Right cardiac atrium (tissue), 5 donors: ENCODE measurements around the gene RGN. TPM values are rescaled to one million over a fixed set of nuclear protein-coding genes. Genes with fewer than 3 reads are reported as not detected.

Experiments
- ATAC-seq, 2 donors: fragments of 200-7000 bp; cut with Tn5 transposase; one replicate each; pipeline versions ENCODE4 v1.8.0 to v1.9.1; 2020; ENCODE audit warnings: moderate library complexity in 2 of 2, mild to moderate bottlenecking in 1 of 2
- DNase-seq, 3 donors: peaks; one replicate each; pipeline ENCODE4 v3.0.0-alpha.2; 2020
- H3K27ac ChIP-seq: one replicate; pipeline ENCODE4 v1.5.1; 2013; ENCODE audit warnings: mild to moderate bottlenecking, low read length, control low read depth, moderate library complexity
- H3K27me3 ChIP-seq: one replicate; pipeline ENCODE4 v1.6.1; 2013; ENCODE audit not compliant: control insufficient read depth, insufficient read depth
- H3K4me1 ChIP-seq: one replicate; pipeline ENCODE4 v1.6.1; 2013; ENCODE audit warnings: low read length; ENCODE audit not compliant: control insufficient read depth, insufficient read depth
- H3K4me3 ChIP-seq: one replicate; pipeline ENCODE4 v1.5.1; 2013; ENCODE audit warnings: low read length, control low read depth
- H3K9me3 ChIP-seq: one replicate; pipeline ENCODE4 v1.6.1; 2013; ENCODE audit warnings: low read length; ENCODE audit not compliant: control insufficient read depth
- WGBS: extraction: QIAGEN DNeasy Blood & Tissue Kit; methylation state at CpG from one replicate; pipeline ENCODE4 v1.1.7; 2013; 5-methylcytosine and 5-hydroxymethylcytosine counted together
- intact Hi-C, 4 donors: fragments of 100-400 bp; cut with DNase I; formaldehyde crosslinking; loops; one replicate each; pipeline versions ENCODE4 v1.11.0 to v1.14.0; 2022 to 2023
- long read RNA-seq, 4 donors: library from polyadenylated mRNA; unstranded; transcript quantifications; one replicate each; pipeline ENCODE4 v2.0.0, GENCODE V29; 2020 to 2021
- polyA plus RNA-seq: library from polyadenylated mRNA; stranded (reverse); fragments of 200-250 nt; gene quantifications from one replicate; pipeline ENCODE4 v1.2.3, GENCODE V29; 2013
- total RNA-seq, 4 donors: library from RNA; stranded (reverse); fragmentation: NEBNext Ultra II Directional; extraction: Animal tissue kit (Norgen Biotek cat#: 25700); gene quantifications; one replicate each; pipeline ENCODE4 v1.2.1, GENCODE V29; 2021
- donor health status: healthy with polysubstance abuse.
- donor health status: DM: no; HTN: yes; CAD: no.
- donor health status: DM: no; HTN: no; CAD: no.
- donor health status: DM: no; HTN: yes; CAD: no; lungs with severe emphysema.
- donor health status: DM: yes; HTN: yes; CAD: no.

RGN gene
- total RNA-seq = 10 to 100 TPM; 17.0 to 25.1 (median 23.2) TPM
- polyA plus RNA-seq = 13.4 TPM
- long read RNA-seq, donor 1, transcript RGN-203 (8 exons, 2,257 nt) = minor isoform, 21 of 55 reads
- long read RNA-seq, donor 1, transcript RGN-202 (7 exons, 1,611 nt) = major isoform, 30 of 55 reads
- long read RNA-seq, donor 1, partial matches to known transcripts = 1 of 55 reads
- long read RNA-seq, donor 1, other reads (novel, unspliced or antisense) = 3 of 55 reads
- long read RNA-seq, donor 2, transcript RGN-202 (7 exons, 1,611 nt) = major isoform, 9 of 20 reads
- long read RNA-seq, donor 2, transcript RGN-203 (8 exons, 2,257 nt) = minor isoform, 8 of 20 reads
- long read RNA-seq, donor 2, partial matches to known transcripts = 1 of 20 reads
- long read RNA-seq, donor 2, other reads (novel, unspliced or antisense) = 1 of 20 reads
- long read RNA-seq, donor 3, transcript RGN-203 (8 exons, 2,257 nt) = minor isoform, 19 of 91 reads
- long read RNA-seq, donor 3, transcript RGN-202 (7 exons, 1,611 nt) = major isoform, 48 of 91 reads
- long read RNA-seq, donor 3, partial matches to known transcripts = 5 of 91 reads
- long read RNA-seq, donor 3, other reads (novel, unspliced or antisense) = 16 of 91 reads
- long read RNA-seq, donor 4, transcript RGN-202 (7 exons, 1,611 nt) = minor isoform, 8 of 24 reads
- long read RNA-seq, donor 4, transcript RGN-203 (8 exons, 2,257 nt) = major isoform, 13 of 24 reads
- long read RNA-seq, donor 4, partial matches to known transcripts = 0 of 24 reads
- long read RNA-seq, donor 4, other reads (novel, unspliced or antisense) = 3 of 24 reads

GRCh38 chrX:47078129-47079043 is at the start of gene RGN:
Gene RGN, plus strand, starts transcription at chrX:47078443. Its CDS starts 2,702 bp downstream, at chrX:47081145.
- ATAC-seq (peak; percentile 70 to 79), DNase-seq (peak; percentile 33 to 75 (median 73))
- Histone ChIP-seq H3K9me3 (no peaks in the 10 kb centered on the region), H3K4me1 (no peaks in the 10 kb centered on the region), H3K27me3 (no peaks in the 10 kb centered on the region), H3K27ac (peak within 1 kb of the TSS; percentile 63), H3K4me3 (peak within 1 kb of the TSS; percentile 43)
- intact Hi-C loops = no loop called here
- 18% methylated on average over 58 of the region's 59 CpGs for WGBS

- Histone ChIP-seq H3K27ac (no peak overlapping the region), H3K27me3 (no peaks in the 10 kb centered on the region), H3K4me1 (no peaks in the 10 kb centered on the region), H3K9me3 (no peaks in the 10 kb centered on the region), H3K4me3 (no peak overlapping the region)
- DNase-seq = no peak
- peak in 1 of 2 donors; percentile 37 for ATAC-seq
- intact Hi-C loops = no loop called here
Measured at GRCh38 chrX:47030339-47030738, 47.9 kb upstream of the RGN start.

DNA sequence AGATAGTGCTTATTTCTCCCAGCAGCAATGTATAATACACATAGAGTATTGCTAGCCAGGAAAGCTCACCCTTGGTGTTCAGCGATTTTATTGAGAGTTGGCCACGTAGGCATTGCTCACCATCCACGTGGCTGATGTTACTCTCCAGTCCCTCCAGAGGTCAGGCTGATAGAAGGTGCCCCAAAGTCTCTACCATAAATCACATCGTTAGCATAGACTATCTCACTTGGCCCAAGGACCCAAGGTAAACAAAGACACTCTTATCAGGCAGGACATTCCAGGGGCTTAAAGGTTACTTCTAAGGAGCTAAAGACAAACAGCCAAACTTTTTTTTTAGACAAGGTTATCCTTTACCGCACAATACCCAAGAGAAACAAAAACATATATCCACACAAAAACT is 30.3 kb upstream of the RGN start:
- H3K4me3 ChIP-seq = no peak overlapping the region
- DNase-seq = no peak
- H3K27me3 ChIP-seq = no peaks in the 10 kb centered on the region
- peak; percentile 31 to 51 for ATAC-seq
- H3K27ac ChIP-seq = no peak overlapping the region
- WGBS = 41% methylated on average over 5 of the region's 5 CpGs
- no peaks in the 10 kb centered on the region for H3K4me1 ChIP-seq
- no peaks in the 10 kb centered on the region for H3K9me3 ChIP-seq
- intact Hi-C loops = no loop called here

- Histone ChIP-seq H3K27me3 (no peaks in the 10 kb centered on the region), H3K9me3 (no peaks in the 10 kb centered on the region), H3K4me1 (no peaks in the 10 kb centered on the region), H3K4me3 (no peak overlapping the region), H3K27ac (no peak overlapping the region)
- intact Hi-C loops = no loop called here
- WGBS = 85% methylated on average over 1 of the region's 1 CpG
- DNase-seq (no peak), ATAC-seq (no peak)
Measured at GRCh38 chrX:47059142-47059874, 18.9 kb upstream of the RGN start.

- DNase-seq (no peak), ATAC-seq (no peak)
- WGBS = 76% methylated on average over 2 of the region's 2 CpGs
- Histone ChIP-seq H3K27ac (no peak overlapping the region), H3K9me3 (no peaks in the 10 kb centered on the region), H3K4me1 (no peaks in the 10 kb centered on the region), H3K4me3 (no peak overlapping the region), H3K27me3 (no peaks in the 10 kb centered on the region)
- intact Hi-C loops = no loop called here
Measured at GRCh38 chrX:47060708-47061107, 17.5 kb upstream of the RGN start.

GRCh38 chrX:47061238-47061919 is 16.9 kb upstream of the RGN start:
- 79% methylated on average over 2 of the region's 2 CpGs for WGBS
- Histone ChIP-seq H3K27ac (no peak overlapping the region), H3K27me3 (no peaks in the 10 kb centered on the region), H3K4me1 (no peaks in the 10 kb centered on the region), H3K9me3 (no peaks in the 10 kb centered on the region), H3K4me3 (no peak overlapping the region)
- intact Hi-C loops = no loop called here
- DNase-seq (no peak), ATAC-seq (no peak)

GRCh38 chrX:47063179-47063578 is 15.1 kb upstream of the RGN start:
- Histone ChIP-seq H3K27ac (no peak overlapping the region), H3K4me1 (no peaks in the 10 kb centered on the region), H3K27me3 (no peaks in the 10 kb centered on the region), H3K9me3 (no peaks in the 10 kb centered on the region), H3K4me3 (no peak overlapping the region)
- WGBS = 100% methylated on average over 2 of the region's 2 CpGs
- ATAC-seq (no peak), DNase-seq (no peak)
- intact Hi-C loops = no loop called here

DNA sequence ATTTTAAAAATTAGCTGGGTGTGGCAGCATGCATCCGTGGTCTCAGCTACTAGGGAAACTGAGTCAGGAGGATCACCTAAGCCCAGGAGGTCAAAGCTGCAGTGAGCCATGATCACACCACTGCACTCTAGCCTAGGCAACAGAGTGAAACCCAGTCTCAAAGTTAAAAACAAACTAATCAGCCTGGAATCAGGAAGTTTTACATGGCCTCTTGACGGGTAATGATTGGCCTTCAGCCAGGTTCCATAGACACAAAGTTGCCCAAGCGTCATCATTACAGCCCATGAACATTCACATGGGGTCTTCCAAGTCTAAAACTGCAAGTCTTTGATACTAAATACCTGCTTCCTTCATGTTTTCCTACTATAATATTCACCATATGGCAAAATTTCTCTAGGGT is 10.0 kb upstream of the RGN start:
- DNase-seq (no peak), ATAC-seq (no peak)
- Histone ChIP-seq H3K27me3 (no peaks in the 10 kb centered on the region), H3K4me1 (no peaks in the 10 kb centered on the region), H3K4me3 (no peak overlapping the region), H3K9me3 (no peaks in the 10 kb centered on the region), H3K27ac (no peak overlapping the region)
- WGBS = 71% methylated on average over 3 of the region's 3 CpGs
- intact Hi-C loops = no loop called here

DNA sequence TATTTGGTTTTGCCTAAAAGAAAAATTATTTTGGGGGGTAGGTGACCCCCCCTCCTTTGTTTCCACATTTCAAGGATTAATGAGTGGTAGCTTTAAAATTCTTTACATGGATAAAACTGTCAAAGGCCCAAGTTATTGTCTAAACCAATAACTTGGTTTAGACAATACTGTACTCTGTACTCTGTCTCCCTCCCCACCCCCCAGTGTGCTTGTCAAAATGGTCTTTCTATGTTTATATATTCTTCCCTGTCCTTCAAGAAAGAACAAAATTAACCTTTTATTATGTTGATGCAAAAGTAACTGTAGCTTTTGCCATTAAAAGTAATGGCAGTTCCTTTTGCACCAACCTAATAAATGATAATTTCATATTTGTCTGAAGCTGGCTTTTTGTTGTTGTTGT is 9.5 kb upstream of the RGN start:
- intact Hi-C loops = no loop called here

More for the DNA sequence above, 9.5 kb upstream of the RGN start:
- no peaks in the 10 kb centered on the region for H3K4me1 ChIP-seq
- ATAC-seq (no peak), DNase-seq (no peak)
- H3K9me3 ChIP-seq = no peaks in the 10 kb centered on the region
- no peak overlapping the region for H3K27ac ChIP-seq
- no peaks in the 10 kb centered on the region for H3K27me3 ChIP-seq
- no peak overlapping the region for H3K4me3 ChIP-seq
